Ovary (tissue), 3 donors: ENCODE measurements around the gene TPO.

Experiments used
- POLR2A ChIP-seq: fragments of 450-650 bp; IDR thresholded peaks from one replicate; pipeline ENCODE4 v1.6.1; 2017; ENCODE audit warnings: antibody characterized with exemption, mild to moderate bottlenecking, moderate library complexity
- TF ChIP-seq, protein P1 (sequence below), 3 donors: fragments of 450-650 bp in 2 of 3; fragments of 200-600 bp in 1 of 3; IDR thresholded peaks; one replicate each; pipeline versions ENCODE4 v1.5.1 to v1.8.0; 2016 to 2022; ENCODE audit warnings: antibody characterized with exemption in 3 of 3, mild to moderate bottlenecking in 1 of 3
- donor health status: DM: no; HTN: no; CAD: no.

DNA sequence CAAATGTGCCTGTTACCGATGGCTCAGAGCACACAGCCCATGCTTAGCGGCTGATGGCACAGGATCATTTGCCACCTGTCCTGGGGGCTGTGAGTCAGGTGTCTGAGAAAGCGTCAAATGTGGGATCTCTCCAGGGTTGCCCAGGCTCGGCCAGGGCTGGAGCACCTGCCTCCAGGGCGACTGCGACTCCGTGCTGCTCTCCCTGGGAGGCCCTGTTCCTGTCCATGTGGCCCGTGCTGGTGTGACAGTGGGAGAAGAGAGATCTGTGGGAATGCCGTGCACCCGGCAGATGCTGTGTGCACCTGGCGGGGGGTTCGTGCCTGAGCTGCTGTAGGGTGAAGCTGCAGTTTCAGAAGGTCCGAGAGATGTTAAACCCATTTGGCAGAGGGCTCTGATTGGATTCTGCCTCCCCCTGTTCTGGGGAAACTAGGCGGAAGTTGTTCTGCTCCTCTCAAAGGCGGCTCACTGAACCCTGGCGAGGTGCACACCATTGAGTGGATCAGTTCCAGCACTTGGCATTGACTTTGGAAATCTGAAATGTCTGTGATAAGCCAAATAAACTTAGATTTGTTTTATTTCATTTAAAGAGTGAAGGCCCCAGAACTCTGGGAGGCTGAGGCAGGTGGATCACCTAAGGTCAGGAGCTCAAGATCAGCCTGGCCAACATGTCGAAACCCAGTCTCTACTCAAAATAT lies 34.7 kb upstream of the TPO start:
- TF ChIP-seq, protein P1, sequence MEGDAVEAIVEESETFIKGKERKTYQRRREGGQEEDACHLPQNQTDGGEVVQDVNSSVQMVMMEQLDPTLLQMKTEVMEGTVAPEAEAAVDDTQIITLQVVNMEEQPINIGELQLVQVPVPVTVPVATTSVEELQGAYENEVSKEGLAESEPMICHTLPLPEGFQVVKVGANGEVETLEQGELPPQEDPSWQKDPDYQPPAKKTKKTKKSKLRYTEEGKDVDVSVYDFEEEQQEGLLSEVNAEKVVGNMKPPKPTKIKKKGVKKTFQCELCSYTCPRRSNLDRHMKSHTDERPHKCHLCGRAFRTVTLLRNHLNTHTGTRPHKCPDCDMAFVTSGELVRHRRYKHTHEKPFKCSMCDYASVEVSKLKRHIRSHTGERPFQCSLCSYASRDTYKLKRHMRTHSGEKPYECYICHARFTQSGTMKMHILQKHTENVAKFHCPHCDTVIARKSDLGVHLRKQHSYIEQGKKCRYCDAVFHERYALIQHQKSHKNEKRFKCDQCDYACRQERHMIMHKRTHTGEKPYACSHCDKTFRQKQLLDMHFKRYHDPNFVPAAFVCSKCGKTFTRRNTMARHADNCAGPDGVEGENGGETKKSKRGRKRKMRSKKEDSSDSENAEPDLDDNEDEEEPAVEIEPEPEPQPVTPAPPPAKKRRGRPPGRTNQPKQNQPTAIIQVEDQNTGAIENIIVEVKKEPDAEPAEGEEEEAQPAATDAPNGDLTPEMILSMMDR (IDR thresholded peaks at IDR 0.05), result no peak
- no peak for TF ChIP-seq POLR2A
